ENCODE results near the gene PLA2R1.
"Not testable (repeated sequence)": the region's sequence is repeated elsewhere in the genome, so short reads cannot be mapped to it uniquely, and the experiment has no call there.

PLA2R1 gene

GRCh38 chr2:159982842-159983785 lies 79.3 kb downstream of the PLA2R1 start:
- no peak for DNase-seq (ENCODE audit: low read depth)

- DNase-seq (ENCODE audit: low read depth), result no peak
Observed at GRCh38 chr2:159982270-159982669, 80.1 kb downstream of the PLA2R1 start.

DNA sequence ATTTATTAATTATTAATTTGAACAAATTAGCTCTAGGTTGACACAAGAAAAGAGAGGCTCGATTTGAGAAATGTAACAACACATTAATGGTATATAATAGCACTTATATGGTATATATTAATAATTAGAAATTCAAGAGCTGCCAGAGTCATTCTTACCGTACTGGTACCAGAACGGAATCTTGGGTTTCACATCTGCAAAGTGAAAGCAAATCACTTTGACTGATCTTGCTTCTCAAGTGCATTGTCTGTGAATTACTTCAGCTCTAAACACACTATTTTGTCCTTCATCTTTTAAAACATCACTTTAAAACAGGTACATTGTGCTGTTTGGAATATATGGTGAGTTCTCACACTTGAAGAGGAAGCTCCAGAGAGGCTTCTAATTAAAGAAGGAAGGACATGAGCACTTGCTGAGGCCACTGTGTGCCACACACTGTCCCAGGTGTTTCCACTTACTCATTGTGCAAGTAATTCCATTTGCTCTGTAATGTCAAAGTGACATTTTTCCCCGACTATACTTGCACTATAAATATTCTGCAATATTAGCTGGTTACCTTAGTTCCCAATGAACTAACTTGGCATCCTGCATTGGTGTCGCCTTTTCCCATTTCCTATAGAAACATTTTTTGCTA lies 85.8 kb downstream of the PLA2R1 start:
- DNase-seq (ENCODE audit: low read depth), result no peak

DNA sequence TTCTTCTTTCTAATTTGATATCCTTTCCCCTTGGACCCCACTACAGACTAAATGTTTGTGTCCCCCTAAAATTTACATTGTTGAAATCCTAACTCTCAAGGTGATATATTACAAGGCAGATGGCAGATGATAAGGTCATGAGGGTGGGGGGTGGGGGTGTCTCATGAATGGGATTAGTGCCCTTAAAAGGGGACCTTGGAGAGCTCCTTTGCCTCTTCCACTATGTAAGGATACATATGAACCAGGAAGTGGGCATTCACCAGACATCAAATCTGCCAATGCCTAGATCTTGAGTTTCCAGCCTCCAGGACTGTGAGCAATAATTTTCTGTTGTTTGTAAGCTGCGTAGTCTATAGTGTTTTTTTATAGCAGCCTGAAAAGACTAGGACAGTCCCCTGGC lies 89.1 kb downstream of the PLA2R1 start:
- no peak for DNase-seq (ENCODE audit: low read depth)

DNA sequence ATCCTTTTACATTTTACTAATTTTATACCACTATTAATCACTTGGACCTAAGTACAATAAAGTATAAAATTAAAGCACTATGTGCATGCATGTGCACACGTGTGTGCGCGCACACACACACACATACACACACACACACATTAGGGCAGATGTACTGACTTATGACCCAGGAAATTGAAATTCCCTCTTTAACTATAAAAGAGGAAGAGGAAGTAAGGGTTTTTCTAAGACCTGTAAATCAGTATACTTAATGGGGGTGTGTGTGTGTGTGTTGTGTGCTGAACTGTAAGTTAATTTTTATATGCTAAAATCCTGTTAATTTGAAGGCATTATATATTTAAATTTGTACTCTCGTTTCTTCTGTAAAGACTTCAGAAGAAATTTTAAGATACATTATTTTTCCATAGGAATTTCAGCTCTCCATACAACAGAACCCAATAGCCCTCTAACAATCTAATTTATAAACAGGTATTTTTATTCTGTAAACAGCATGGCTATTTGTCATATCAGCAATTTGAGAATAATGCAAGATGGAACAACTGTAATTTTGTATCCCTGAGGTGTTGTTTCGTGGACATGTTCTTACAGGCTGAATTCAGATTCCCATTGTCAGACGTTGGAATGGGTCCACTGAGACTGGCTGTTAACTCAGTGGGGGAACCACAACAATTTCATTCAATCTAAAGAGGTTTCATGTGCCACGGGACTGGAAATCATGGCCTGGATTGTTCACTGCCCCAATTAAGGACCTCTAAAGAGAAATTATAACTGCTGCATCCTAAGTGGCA lies 90.9 kb downstream of the PLA2R1 start:
- DNase-seq (ENCODE audit: low read depth), result no peak

DNA sequence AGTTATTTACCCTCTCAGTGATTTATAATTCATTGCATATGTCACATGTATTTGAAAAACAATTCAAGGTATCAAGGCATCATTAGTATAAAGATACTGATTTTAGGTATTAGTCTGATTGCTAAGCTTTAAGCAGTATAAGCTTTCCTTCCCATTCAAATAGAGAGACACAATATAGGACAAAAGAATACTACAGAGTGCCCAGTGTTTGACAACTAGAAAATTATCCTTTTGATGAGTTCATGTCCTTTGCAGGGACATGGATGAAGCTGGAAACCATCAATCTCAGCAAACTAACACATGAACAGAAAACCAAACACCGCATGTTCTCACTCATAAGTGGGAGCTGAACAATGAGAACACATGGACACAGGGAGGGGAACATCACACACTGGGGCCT lies 91.9 kb downstream of the PLA2R1 start:
- not testable (repeated sequence) for DNase-seq (ENCODE audit: low read depth)

DNA sequence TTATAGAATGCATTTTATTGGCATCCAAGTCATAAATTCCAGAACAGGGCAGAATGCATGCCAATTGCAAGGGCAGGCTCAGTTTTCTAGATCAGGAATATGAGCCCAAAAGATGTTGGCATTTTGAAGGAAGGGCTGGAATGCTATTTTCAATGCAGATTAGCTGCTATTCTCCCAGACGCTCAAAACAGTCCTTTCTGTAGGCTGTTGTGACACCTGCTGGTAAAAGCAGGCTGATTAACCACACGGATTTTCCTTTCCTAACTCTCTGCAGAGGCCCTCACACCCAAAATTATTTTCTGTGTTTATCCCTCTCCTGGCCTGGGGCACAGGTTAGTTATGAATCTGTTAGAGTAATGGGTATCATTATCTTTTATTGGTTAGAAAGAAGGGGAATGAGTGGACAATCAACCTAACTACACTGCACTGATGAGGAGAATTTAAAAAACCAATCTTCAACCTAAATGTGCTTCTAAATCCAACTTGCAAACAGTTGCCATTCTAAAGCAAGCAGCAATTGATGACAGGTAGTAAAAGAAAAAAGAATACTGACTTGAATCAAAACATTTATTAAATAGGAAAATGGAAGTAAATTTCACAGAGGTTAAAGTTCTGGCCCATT lies 94.0 kb downstream of the PLA2R1 start:
- no peak for DNase-seq (ENCODE audit: low read depth)

GRCh38 chr2:159963700-159964099 lies 98.7 kb downstream of the PLA2R1 start:
- no peak for DNase-seq (ENCODE audit: low read depth)

GRCh38 chr2:159962513-159962912 lies 99.9 kb downstream of the PLA2R1 start:
- not testable (repeated sequence) for DNase-seq (ENCODE audit: low read depth)

DNA sequence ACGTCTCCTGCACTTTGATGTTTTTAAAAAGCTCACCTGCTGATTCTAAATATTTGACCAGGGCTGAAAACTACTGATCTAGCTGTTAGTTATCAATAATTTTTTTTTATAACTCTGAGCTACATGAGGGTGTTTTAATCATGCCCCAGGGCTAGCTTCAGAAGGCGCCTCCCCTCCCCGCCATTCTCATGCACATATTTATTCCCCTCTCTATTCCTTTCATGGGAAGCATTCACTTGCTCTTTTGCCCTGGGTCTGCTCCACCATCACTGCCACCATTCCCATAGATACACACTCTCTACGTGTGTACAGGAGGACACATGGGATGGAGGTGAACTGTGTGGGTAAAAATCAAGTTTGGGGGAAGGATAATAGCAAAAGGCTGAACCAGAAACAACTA lies 101.0 kb downstream of the PLA2R1 start:
- no peak for DNase-seq (ENCODE audit: low read depth)

DNA sequence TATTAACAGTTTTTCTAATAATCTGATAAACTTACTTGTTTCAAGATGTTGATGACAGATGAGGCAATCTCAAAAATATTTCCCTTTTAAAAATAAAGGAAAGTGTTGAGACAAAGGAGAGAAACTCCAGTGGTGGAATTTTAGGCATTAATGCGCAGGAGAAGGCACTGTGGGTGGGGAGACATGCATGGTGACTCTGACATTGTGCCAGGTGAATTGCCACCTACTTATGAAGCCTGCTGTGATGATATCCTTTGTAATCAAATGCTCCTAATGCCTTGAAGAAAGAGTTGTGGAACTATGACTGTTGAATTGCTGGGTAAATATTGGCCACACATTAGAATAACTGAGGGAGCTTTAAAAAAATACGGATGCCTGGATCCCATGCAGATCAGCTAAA lies 101.4 kb downstream of the PLA2R1 start:
- DNase-seq (ENCODE audit: low read depth), result no peak

DNA sequence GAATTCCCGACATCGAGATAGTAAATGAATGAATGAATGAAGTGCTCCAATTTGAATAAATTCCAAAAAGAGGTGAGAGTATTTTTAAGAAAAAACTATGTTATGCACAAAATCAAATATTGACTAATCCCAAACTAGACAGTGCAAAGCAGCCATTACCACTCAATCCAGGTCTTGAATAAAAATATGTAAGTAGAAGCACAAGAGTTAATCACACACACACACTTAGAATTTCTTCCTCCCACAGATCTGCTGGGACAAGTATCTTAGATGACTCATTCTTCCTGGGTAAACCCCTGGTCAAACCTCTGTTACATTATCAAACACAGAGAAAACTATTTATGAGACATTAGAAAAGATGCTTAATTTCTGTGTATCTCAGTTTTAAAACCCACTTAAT lies 102.0 kb downstream of the PLA2R1 start:
- no peak for DNase-seq (ENCODE audit: low read depth)

- DNase-seq (ENCODE audit: low read depth), result no peak
Observed at GRCh38 chr2:159959136-159959535, 103.3 kb downstream of the PLA2R1 start.

GRCh38 chr2:159953136-159953823 lies 109.1 kb downstream of the PLA2R1 start:
- no peak for DNase-seq (ENCODE audit: low read depth)

DNA sequence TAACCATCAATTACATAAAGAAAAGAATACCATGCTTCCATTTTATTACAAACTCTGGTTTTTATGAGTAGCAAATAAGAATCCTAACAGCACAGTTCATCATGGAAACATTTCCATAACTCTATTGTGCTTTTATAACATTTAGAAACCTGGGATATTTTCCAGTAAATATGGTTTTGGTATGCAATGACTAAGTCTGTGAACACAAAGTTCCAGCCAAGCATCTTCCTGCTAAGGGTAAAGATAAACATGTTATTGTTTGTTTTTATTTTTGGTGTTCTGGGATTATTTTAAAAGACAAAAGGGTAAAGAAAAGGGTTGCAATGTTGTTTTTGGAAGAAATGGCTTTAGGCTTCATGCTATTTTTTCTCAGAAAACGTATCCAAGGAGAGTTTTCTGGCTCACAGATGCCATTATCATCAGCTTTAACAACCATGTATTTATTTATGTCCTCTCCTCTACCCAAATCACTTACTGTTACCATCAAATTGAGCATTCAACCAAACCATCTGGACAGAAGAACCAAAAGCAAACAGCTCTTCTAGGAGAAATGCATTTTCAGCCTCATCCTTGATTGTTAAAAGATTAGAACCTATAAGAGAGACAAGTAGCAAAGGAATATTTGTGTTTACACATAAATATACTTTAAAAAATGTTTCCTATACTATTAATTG lies 116.0 kb downstream of the PLA2R1 start:
- DNase-seq (ENCODE audit: low read depth), result no peak

- DNase-seq (ENCODE audit: low read depth), result no peak
Observed at GRCh38 chr2:159944874-159945273, 117.5 kb downstream of the PLA2R1 start.

GRCh38 chr2:159942146-159942545 lies 120.3 kb downstream of the PLA2R1 start:
- no peak for DNase-seq (ENCODE audit: low read depth)

GRCh38 chr2:159941729-159942128 lies 120.7 kb downstream of the PLA2R1 start:
- DNase-seq (ENCODE audit: low read depth), result no peak

- DNase-seq (ENCODE audit: low read depth), result no peak
Observed at GRCh38 chr2:159939946-159940345, 122.5 kb downstream of the PLA2R1 start.

DNA sequence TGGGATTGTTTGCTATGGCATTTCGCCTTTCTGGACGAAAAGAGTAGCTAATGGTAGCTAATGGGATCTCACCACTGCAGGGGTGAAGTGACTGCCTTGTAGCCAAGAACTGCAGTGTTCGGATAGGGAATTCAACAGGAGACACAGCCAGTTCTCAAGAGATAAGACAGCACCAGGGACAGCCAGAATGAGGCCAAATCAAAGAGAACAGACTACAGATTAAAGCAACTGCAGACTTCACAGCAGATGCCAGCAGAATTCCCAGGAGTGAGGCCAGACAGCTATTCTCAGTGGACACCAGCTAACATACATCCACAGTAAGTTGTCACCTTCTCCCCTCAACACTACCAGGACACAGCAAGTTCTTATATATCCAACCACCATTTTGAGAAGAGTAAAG lies 124.0 kb downstream of the PLA2R1 start:
- no peak for DNase-seq (ENCODE audit: low read depth)

GRCh38 chr2:159936471-159936870 lies 125.9 kb downstream of the PLA2R1 start:
- DNase-seq (ENCODE audit: low read depth), result no peak

Measured in activated T-helper 9 cell treated with anti-CD3 and anti-CD28 coated beads, Interleukin-2, amount 50 U/mL, for 16 hours (primary cell).